Measurements from ENCODE around the gene TRPM6.

TRPM6 gene

GRCh38 chr9:74753650-74754049, 134.1 kb downstream of the TRPM6 start:
- no peak overlapping the region for H3K27ac ChIP-seq
- TF ChIP-seq CTCF (conservative IDR thresholded peaks at IDR 0.05) (no peak), ZFX (IDR thresholded peaks at IDR 0.05) (no peak)

GRCh38 chr9:74748966-74749365, 138.8 kb downstream of the TRPM6 start:
- H3K27ac ChIP-seq: no peak overlapping the region
- no peak for TF ChIP-seq CTCF (conservative IDR thresholded peaks at IDR 0.05)
- TF ChIP-seq ZFX (IDR thresholded peaks at IDR 0.05): no peak

GRCh38 chr9:74742792-74743730, 144.7 kb downstream of the TRPM6 start:
- TF ChIP-seq CTCF (conservative IDR thresholded peaks at IDR 0.05) (peak; percentile 88), ZFX (IDR thresholded peaks at IDR 0.05) (no peak)
- H3K27ac ChIP-seq: no peak overlapping the region

GRCh38 chr9:74742191-74742790, 145.4 kb downstream of the TRPM6 start:
- TF ChIP-seq ZFX (IDR thresholded peaks at IDR 0.05) (no peak), CTCF (conservative IDR thresholded peaks at IDR 0.05) (no peak)
- H3K27ac ChIP-seq: no peak overlapping the region

- no peak overlapping the region for H3K27ac ChIP-seq
- TF ChIP-seq CTCF (conservative IDR thresholded peaks at IDR 0.05): no peak
- TF ChIP-seq ZFX (IDR thresholded peaks at IDR 0.05): no peak
Observed at GRCh38 chr9:74736646-74737045, 151.1 kb downstream of the TRPM6 start.

- no peak overlapping the region for H3K27ac ChIP-seq
- TF ChIP-seq ZFX (IDR thresholded peaks at IDR 0.05) (no peak), CTCF (conservative IDR thresholded peaks at IDR 0.05) (no peak)
Observed at GRCh38 chr9:74735761-74736160, 152.0 kb downstream of the TRPM6 start.

GRCh38 chr9:74729136-74729695, 158.5 kb downstream of the TRPM6 start:
- TF ChIP-seq ZFX (IDR thresholded peaks at IDR 0.05) (no peak), CTCF (conservative IDR thresholded peaks at IDR 0.05) (no peak)
- H3K27ac ChIP-seq: no peak overlapping the region
